Measurements from ENCODE around the gene C1orf74.

The C1orf74 gene

GRCh38 chr1:209817691-209818090 lies 33.3 kb upstream of the C1orf74 start:
- Histone ChIP-seq H3K4me2 (ENCODE audit: low read length) (no peak overlapping the region), H3K23ac (ENCODE audit: low read length) (no peak overlapping the region), H3K4me3 (ENCODE audit: low read length) (no peak overlapping the region), H4K5ac (ENCODE audit: low read length) (no peak overlapping the region), H3K18ac (ENCODE audit: low read length) (no peak overlapping the region), H3K79me1 (ENCODE audit: low read length) (no peaks in the 10 kb centered on the region), H3K4ac (ENCODE audit: low read depth, low read length) (no peak overlapping the region), H2AK5ac (ENCODE audit: low read length) (no peak overlapping the region), H2BK120ac (ENCODE audit: low read depth, low read length) (no peak overlapping the region), H2BK5ac (ENCODE audit: low read length) (no peak overlapping the region), H3K9ac (ENCODE audit: low read length) (no peak overlapping the region), H2BK15ac (replicated peaks; ENCODE audit: low read depth) (no peak overlapping the region), H3K4me1 (ENCODE audit: control insufficient read depth, low read depth, low read length) (no peaks in the 10 kb centered on the region), H3K36me3 (ENCODE audit: control insufficient read depth, insufficient read depth, low read length) (no peaks in the 10 kb centered on the region), H3K56ac (ENCODE audit: low read length) (no peak overlapping the region), H3K79me2 (ENCODE audit: control insufficient read depth, insufficient read depth, low read length) (no peaks in the 10 kb centered on the region), H3K27ac (ENCODE audit: low read depth, low read length) (no peak overlapping the region), H3K27me3 (ENCODE audit: insufficient read depth, low read length, poor library complexity) (no peaks in the 10 kb centered on the region), H4K8ac (ENCODE audit: low read depth, low read length) (no peak overlapping the region)
- no peak for DNase-seq
- WGBS (ENCODE audit: extremely low coverage, insufficient coverage, low lambda C conversion rate), result no CpG with 5 or more reads among the region's 1 CpG

GRCh38 chr1:209816923-209817322 lies 32.6 kb upstream of the C1orf74 start:
- Histone ChIP-seq H2AK5ac (ENCODE audit: low read length) (no peak overlapping the region), H2BK120ac (ENCODE audit: low read depth, low read length) (no peak overlapping the region), H3K79me2 (ENCODE audit: control insufficient read depth, insufficient read depth, low read length) (no peaks in the 10 kb centered on the region), H3K56ac (ENCODE audit: low read length) (no peak overlapping the region), H3K4me2 (ENCODE audit: low read length) (no peak overlapping the region), H3K4ac (ENCODE audit: low read depth, low read length) (no peak overlapping the region), H3K27me3 (ENCODE audit: insufficient read depth, low read length, poor library complexity) (no peaks in the 10 kb centered on the region), H3K4me3 (ENCODE audit: low read length) (no peak overlapping the region), H3K79me1 (ENCODE audit: low read length) (no peaks in the 10 kb centered on the region), H2BK5ac (ENCODE audit: low read length) (no peak overlapping the region), H3K4me1 (ENCODE audit: control insufficient read depth, low read depth, low read length) (no peaks in the 10 kb centered on the region), H3K18ac (ENCODE audit: low read length) (no peak overlapping the region), H3K9ac (ENCODE audit: low read length) (no peak overlapping the region), H3K36me3 (ENCODE audit: control insufficient read depth, insufficient read depth, low read length) (no peaks in the 10 kb centered on the region), H3K27ac (ENCODE audit: low read depth, low read length) (no peak overlapping the region), H4K5ac (ENCODE audit: low read length) (no peak overlapping the region), H2BK15ac (replicated peaks; ENCODE audit: low read depth) (no peak overlapping the region), H3K23ac (ENCODE audit: low read length) (no peak overlapping the region), H4K8ac (ENCODE audit: low read depth, low read length) (no peak overlapping the region)
- WGBS (ENCODE audit: extremely low coverage, insufficient coverage, low lambda C conversion rate), result no CpG with 5 or more reads among the region's 3 CpGs
- no peak for DNase-seq

DNA sequence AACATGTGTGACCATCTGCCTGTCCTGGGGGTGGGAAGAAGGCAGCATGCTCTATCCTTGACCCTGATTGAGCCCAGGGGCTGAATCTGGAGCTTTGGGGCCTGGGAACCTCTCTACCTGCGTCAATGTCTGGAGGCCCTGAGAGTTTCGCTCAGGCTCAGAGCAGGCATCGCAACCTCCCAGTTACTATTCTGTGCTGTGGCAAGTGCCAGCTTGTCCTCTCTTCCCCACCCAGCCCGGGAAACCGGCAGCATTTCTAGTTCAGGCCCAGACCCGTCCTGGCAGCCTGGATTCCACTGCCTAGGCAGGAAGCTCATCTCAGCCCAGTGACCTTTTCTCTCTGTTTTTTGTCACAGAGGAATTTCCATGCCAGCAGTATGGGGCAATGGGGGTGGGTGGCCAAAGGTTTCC lies 31.6 kb upstream of the C1orf74 start:
- no CpG with 5 or more reads among the region's 6 CpGs for WGBS (ENCODE audit: extremely low coverage, insufficient coverage, low lambda C conversion rate)
- no peak overlapping the region for H3K27ac ChIP-seq (ENCODE audit: low read depth, low read length)
- no peak overlapping the region for H3K4me2 ChIP-seq (ENCODE audit: low read length)
- no peak overlapping the region for H4K8ac ChIP-seq (ENCODE audit: low read depth, low read length)
- H3K4me1 ChIP-seq (ENCODE audit: control insufficient read depth, low read depth, low read length), result no peaks in the 10 kb centered on the region
- H2AK5ac ChIP-seq (ENCODE audit: low read length), result no peak overlapping the region
- no peak overlapping the region for H4K5ac ChIP-seq (ENCODE audit: low read length)
- H3K36me3 ChIP-seq (ENCODE audit: control insufficient read depth, insufficient read depth, low read length), result no peaks in the 10 kb centered on the region
- H3K79me1 ChIP-seq (ENCODE audit: low read length), result no peaks in the 10 kb centered on the region
- H3K23ac ChIP-seq (ENCODE audit: low read length), result no peak overlapping the region
- H3K56ac ChIP-seq (ENCODE audit: low read length), result no peak overlapping the region
- H3K4me3 ChIP-seq (ENCODE audit: low read length), result no peak overlapping the region
- no peak overlapping the region for H3K18ac ChIP-seq (ENCODE audit: low read length)
- DNase-seq, result no peak
- no peak overlapping the region for H2BK120ac ChIP-seq (ENCODE audit: low read depth, low read length)
- H3K27me3 ChIP-seq (ENCODE audit: insufficient read depth, low read length, poor library complexity), result no peaks in the 10 kb centered on the region
- no peaks in the 10 kb centered on the region for H3K79me2 ChIP-seq (ENCODE audit: control insufficient read depth, insufficient read depth, low read length)
- H2BK5ac ChIP-seq (ENCODE audit: low read length), result no peak overlapping the region
- no peak overlapping the region for H2BK15ac ChIP-seq (replicated peaks; ENCODE audit: low read depth)
- no peak overlapping the region for H3K4ac ChIP-seq (ENCODE audit: low read depth, low read length)
- no peak overlapping the region for H3K9ac ChIP-seq (ENCODE audit: low read length)

DNA sequence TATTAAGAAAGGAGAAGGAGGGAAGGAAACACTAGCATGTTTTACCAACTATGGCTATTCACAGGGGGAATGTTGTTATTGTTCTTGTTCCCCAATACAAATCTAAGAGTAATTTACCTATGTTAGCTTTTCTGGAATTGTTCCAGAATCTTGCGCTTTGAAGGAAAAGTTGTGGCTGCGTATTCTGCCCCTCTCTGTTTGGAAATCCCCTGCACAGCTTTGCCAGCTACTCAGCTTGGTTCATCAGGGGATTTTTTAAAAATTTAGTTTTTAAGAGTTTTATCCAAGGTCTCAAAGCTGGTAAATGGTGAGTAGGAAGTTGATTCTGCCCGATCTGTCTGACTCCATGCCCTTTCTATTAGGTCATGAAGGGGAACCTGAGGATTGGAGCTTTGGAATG lies 31.1 kb upstream of the C1orf74 start:
- H4K5ac ChIP-seq (ENCODE audit: low read length), result no peak overlapping the region
- H3K4me2 ChIP-seq (ENCODE audit: low read length), result no peak overlapping the region
- H3K4ac ChIP-seq (ENCODE audit: low read depth, low read length), result no peak overlapping the region
- no peak overlapping the region for H2BK15ac ChIP-seq (replicated peaks; ENCODE audit: low read depth)
- no peak overlapping the region for H4K8ac ChIP-seq (ENCODE audit: low read depth, low read length)
- H2BK120ac ChIP-seq (ENCODE audit: low read depth, low read length), result no peak overlapping the region
- no peaks in the 10 kb centered on the region for H3K79me1 ChIP-seq (ENCODE audit: low read length)
- no peaks in the 10 kb centered on the region for H3K36me3 ChIP-seq (ENCODE audit: control insufficient read depth, insufficient read depth, low read length)
- no peak overlapping the region for H2BK5ac ChIP-seq (ENCODE audit: low read length)
- H3K18ac ChIP-seq (ENCODE audit: low read length), result no peak overlapping the region
- H2AK5ac ChIP-seq (ENCODE audit: low read length), result no peak overlapping the region
- H3K27me3 ChIP-seq (ENCODE audit: insufficient read depth, low read length, poor library complexity), result no peaks in the 10 kb centered on the region
- H3K27ac ChIP-seq (ENCODE audit: low read depth, low read length), result no peak overlapping the region
- no peak for DNase-seq
- no peak overlapping the region for H3K23ac ChIP-seq (ENCODE audit: low read length)
- H3K79me2 ChIP-seq (ENCODE audit: control insufficient read depth, insufficient read depth, low read length), result no peaks in the 10 kb centered on the region
- H3K4me3 ChIP-seq (ENCODE audit: low read length), result no peak overlapping the region
- WGBS (ENCODE audit: extremely low coverage, insufficient coverage, low lambda C conversion rate), result no CpG with 5 or more reads among the region's 3 CpGs
- H3K9ac ChIP-seq (ENCODE audit: low read length), result no peak overlapping the region
- no peak overlapping the region for H3K56ac ChIP-seq (ENCODE audit: low read length)
- no peaks in the 10 kb centered on the region for H3K4me1 ChIP-seq (ENCODE audit: control insufficient read depth, low read depth, low read length)

GRCh38 chr1:209813902-209814301 lies 29.5 kb upstream of the C1orf74 start:
- H3K4ac ChIP-seq (ENCODE audit: low read depth, low read length), result no peak overlapping the region
- H3K4me3 ChIP-seq (ENCODE audit: low read length), result no peak overlapping the region
- no peaks in the 10 kb centered on the region for H3K36me3 ChIP-seq (ENCODE audit: control insufficient read depth, insufficient read depth, low read length)
- no peak overlapping the region for H3K23ac ChIP-seq (ENCODE audit: low read length)
- H3K18ac ChIP-seq (ENCODE audit: low read length), result no peak overlapping the region
- H2BK5ac ChIP-seq (ENCODE audit: low read length), result no peak overlapping the region
- no peaks in the 10 kb centered on the region for H3K79me2 ChIP-seq (ENCODE audit: control insufficient read depth, insufficient read depth, low read length)
- H2BK120ac ChIP-seq (ENCODE audit: low read depth, low read length), result no peak overlapping the region
- H2AK5ac ChIP-seq (ENCODE audit: low read length), result no peak overlapping the region
- H3K4me2 ChIP-seq (ENCODE audit: low read length), result no peak overlapping the region
- no peak overlapping the region for H2BK15ac ChIP-seq (replicated peaks; ENCODE audit: low read depth)
- H3K79me1 ChIP-seq (ENCODE audit: low read length), result no peaks in the 10 kb centered on the region
- WGBS (ENCODE audit: extremely low coverage, insufficient coverage, low lambda C conversion rate), result no CpG with 5 or more reads among the region's 4 CpGs
- no peaks in the 10 kb centered on the region for H3K4me1 ChIP-seq (ENCODE audit: control insufficient read depth, low read depth, low read length)
- H3K56ac ChIP-seq (ENCODE audit: low read length), result no peak overlapping the region
- H3K9ac ChIP-seq (ENCODE audit: low read length), result no peak overlapping the region
- H3K27me3 ChIP-seq (ENCODE audit: insufficient read depth, low read length, poor library complexity), result no peaks in the 10 kb centered on the region
- no peak overlapping the region for H3K27ac ChIP-seq (ENCODE audit: low read depth, low read length)
- no peak overlapping the region for H4K5ac ChIP-seq (ENCODE audit: low read length)
- H4K8ac ChIP-seq (ENCODE audit: low read depth, low read length), result no peak overlapping the region
- DNase-seq, result no peak

GRCh38 chr1:209810783-209811182 lies 26.4 kb upstream of the C1orf74 start:
- Histone ChIP-seq H3K27ac (ENCODE audit: low read depth, low read length) (no peak overlapping the region), H3K56ac (ENCODE audit: low read length) (no peak overlapping the region), H3K36me3 (ENCODE audit: control insufficient read depth, insufficient read depth, low read length) (no peaks in the 10 kb centered on the region), H2BK5ac (ENCODE audit: low read length) (no peak overlapping the region), H3K79me2 (ENCODE audit: control insufficient read depth, insufficient read depth, low read length) (no peaks in the 10 kb centered on the region), H2BK120ac (ENCODE audit: low read depth, low read length) (no peak overlapping the region), H3K4me2 (ENCODE audit: low read length) (no peak overlapping the region), H3K23ac (ENCODE audit: low read length) (no peak overlapping the region), H3K79me1 (ENCODE audit: low read length) (no peaks in the 10 kb centered on the region), H3K4me3 (ENCODE audit: low read length) (no peak overlapping the region), H4K5ac (ENCODE audit: low read length) (no peak overlapping the region), H3K27me3 (ENCODE audit: insufficient read depth, low read length, poor library complexity) (no peaks in the 10 kb centered on the region), H3K4ac (ENCODE audit: low read depth, low read length) (no peak overlapping the region), H2BK15ac (replicated peaks; ENCODE audit: low read depth) (no peak overlapping the region), H3K4me1 (ENCODE audit: control insufficient read depth, low read depth, low read length) (no peaks in the 10 kb centered on the region), H4K8ac (ENCODE audit: low read depth, low read length) (no peak overlapping the region), H2AK5ac (ENCODE audit: low read length) (no peak overlapping the region), H3K9ac (ENCODE audit: low read length) (no peak overlapping the region), H3K18ac (ENCODE audit: low read length) (no peak overlapping the region)
- DNase-seq, result no peak
- no CpG with 5 or more reads among the region's 5 CpGs for WGBS (ENCODE audit: extremely low coverage, insufficient coverage, low lambda C conversion rate)

All from mesendoderm (in vitro differentiated cells).